C4-2B (cell line): ENCODE measurements around the gene C16orf90.
"Not testable (repeated sequence)": the region's sequence is repeated elsewhere in the genome, so short reads cannot be mapped to it uniquely, and the experiment has no call there.

Experiments
- H3K27ac ChIP-seq: fragments of 450-650 bp; 2 replicates; pipeline ENCODE4 v1.5.1; 2017
- CTCF ChIP-seq: fragments of 450-650 bp; conservative IDR thresholded peaks from 2 replicates; pipeline ENCODE4 v1.5.1; 2017; ENCODE audit warnings: mild to moderate bottlenecking
- ZFX ChIP-seq: fragments of 450-650 bp; IDR thresholded peaks from 2 replicates; pipeline ENCODE4 v1.6.1; 2017

C16orf90 gene

DNA sequence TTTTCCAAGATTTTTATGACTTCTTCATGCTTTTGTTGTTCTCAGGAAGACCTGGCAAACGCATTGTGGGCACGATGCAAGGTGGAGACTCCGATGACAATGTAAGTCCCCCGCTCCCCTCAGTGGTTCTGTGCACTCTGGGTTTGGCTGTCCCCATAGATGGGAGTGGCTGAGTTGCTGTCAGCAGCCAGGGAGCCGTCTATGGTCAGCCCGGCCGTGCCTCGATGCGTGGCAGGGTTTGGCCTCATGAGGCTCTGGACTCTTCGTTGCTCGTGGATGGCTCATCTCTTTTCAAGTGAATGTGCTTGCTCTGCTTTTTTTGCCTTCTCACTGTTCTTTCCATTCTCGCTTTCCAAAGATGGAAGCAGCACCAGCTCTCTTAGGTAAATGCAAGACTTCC, 37.5 kb upstream of the C16orf90 start:
- H3K27ac ChIP-seq = no peak overlapping the region
- no peak for TF ChIP-seq CTCF
- no peak for TF ChIP-seq ZFX

- H3K27ac ChIP-seq = no peak overlapping the region
- TF ChIP-seq ZFX (no peak), CTCF (no peak)
These were observed 35.2 kb upstream of the C16orf90 start for GRCh38 chr16:3530371-3530914.

GRCh38 chr16:3529175-3529574, 33.9 kb upstream of the C16orf90 start:
- no peak overlapping the region for H3K27ac ChIP-seq
- TF ChIP-seq ZFX (no peak), CTCF (no peak)

DNA sequence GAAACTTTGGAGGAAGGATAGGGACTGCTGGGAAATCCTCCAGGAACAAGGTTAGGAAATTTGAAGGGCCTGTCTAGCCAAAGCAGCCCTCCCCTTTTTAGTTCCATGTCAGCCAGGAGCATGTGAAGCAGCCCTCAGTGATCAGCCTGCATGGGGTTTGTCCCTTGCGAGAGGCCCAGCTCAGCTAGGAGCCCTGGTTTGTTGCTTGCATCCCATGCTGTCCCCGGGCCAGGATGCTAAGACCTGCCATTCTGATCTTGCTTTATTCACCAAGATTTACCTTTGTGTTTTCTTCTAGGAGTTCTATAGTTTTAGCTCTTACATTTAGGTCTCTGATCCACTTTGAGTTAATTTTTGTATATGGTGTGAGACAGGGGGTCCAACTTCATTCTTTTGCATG, 33.1 kb upstream of the C16orf90 start:
- TF ChIP-seq ZFX (no peak), CTCF (no peak)
- H3K27ac ChIP-seq = no peak overlapping the region

- H3K27ac ChIP-seq = not testable (repeated sequence)
- TF ChIP-seq CTCF = peak; percentile 87
These were observed 32.0 kb upstream of the C16orf90 start for GRCh38 chr16:3527216-3527829.

DNA sequence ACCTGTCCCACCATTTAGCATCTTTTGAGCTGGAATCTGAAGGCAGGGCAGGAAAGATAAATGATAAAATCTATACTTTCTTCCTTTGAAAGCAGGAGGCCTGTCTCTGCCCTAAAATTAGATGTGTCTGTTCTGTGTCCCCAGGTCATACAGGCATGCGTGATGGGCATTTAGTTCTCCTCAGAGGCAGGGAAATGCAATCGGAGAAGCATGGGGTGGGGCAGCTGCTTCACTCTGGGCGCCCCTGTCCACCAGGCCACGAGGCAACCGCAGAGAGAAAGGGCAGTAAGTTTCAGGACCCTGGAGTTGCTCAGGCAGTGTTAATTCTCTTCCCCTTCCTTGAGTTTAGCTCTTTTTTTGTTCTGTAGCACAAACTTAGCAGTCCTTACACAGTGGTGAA, 30.7 kb upstream of the C16orf90 start:
- no peak overlapping the region for H3K27ac ChIP-seq
- TF ChIP-seq ZFX (no peak), CTCF (no peak)

DNA sequence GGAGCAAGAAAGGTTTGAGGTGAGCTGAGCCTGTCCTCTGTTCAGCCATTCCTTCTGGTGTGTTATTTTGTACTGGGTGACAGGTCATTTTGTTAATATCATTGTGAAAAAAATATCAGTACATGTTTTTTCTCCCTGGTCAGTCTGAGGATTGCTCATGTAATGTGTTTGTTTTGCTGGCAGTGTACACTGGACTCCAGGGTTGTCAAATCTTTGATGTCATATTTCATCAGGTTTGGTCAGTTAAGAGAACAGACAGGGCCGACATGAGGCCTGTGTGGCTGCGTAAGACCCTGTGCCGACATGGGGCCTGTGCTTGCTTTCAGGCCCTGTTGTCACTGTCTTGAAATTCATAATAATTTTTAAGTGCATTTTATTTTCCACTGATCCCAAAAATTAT, 28.0 kb upstream of the C16orf90 start:
- no peak overlapping the region for H3K27ac ChIP-seq
- no peak for TF ChIP-seq ZFX
- TF ChIP-seq CTCF = no peak
